Glutamatergic neuron (in vitro differentiated cells): ENCODE data around the gene LEO1. TPM values are rescaled to one million over a fixed set of nuclear protein-coding genes. Genes with fewer than 3 reads are reported as not detected.

Experiments
- DNase-seq: peaks from one replicate; pipeline ENCODE4 v3.0.0; 2022
- H3K27ac Mint-ChIP-seq: one replicate; pipeline ENCODE4 v1.8.0; 2020; ENCODE audit warnings: mild to moderate bottlenecking, mixed read lengths, inconsistent platforms; ENCODE audit not compliant: unreplicated experiment
- H3K27me3 Mint-ChIP-seq: one replicate; pipeline ENCODE4 v1.8.0; 2020; ENCODE audit warnings: mild to moderate bottlenecking, moderate library complexity, mixed read lengths, inconsistent platforms; ENCODE audit not compliant: unreplicated experiment
- H3K36me3 Mint-ChIP-seq: one replicate; pipeline ENCODE4 v1.8.0; 2020; ENCODE audit warnings: mild to moderate bottlenecking, mixed read lengths, inconsistent platforms; ENCODE audit not compliant: unreplicated experiment
- H3K4me1 Mint-ChIP-seq: one replicate; pipeline ENCODE4 v1.8.0; 2020; ENCODE audit warnings: mild to moderate bottlenecking, low read depth, mixed read lengths, inconsistent platforms; ENCODE audit not compliant: unreplicated experiment
- H3K4me3 Mint-ChIP-seq: one replicate; pipeline ENCODE4 v1.8.0; 2020; ENCODE audit warnings: mild to moderate bottlenecking, mixed read lengths, inconsistent platforms; ENCODE audit not compliant: unreplicated experiment
- H3K9me3 Mint-ChIP-seq: one replicate; pipeline ENCODE4 v1.8.0; 2020; ENCODE audit warnings: mild to moderate bottlenecking, moderate library complexity, mixed read lengths, inconsistent platforms; ENCODE audit not compliant: unreplicated experiment
- total RNA-seq: library from RNA; stranded (reverse); fragmentation: NEBNext Ultra II Directional; extraction: Animal tissue kit (Norgen Biotek cat#: 25700); gene quantifications from one replicate; pipeline ENCODE4 v1.2.1, GENCODE V29; 2021; ENCODE audit not compliant: unreplicated experiment
- TF ChIP-seq, protein P1 (sequence below): fragments of 200-600 bp; sonication (generic); IDR thresholded peaks from one replicate; pipeline ENCODE4 v1.5.0; 2021; ENCODE audit not compliant: partially characterized antibody, unreplicated experiment

LEO1 gene
- total RNA-seq, 1 donor from 2014 or later: 22.7 TPM

DNA sequence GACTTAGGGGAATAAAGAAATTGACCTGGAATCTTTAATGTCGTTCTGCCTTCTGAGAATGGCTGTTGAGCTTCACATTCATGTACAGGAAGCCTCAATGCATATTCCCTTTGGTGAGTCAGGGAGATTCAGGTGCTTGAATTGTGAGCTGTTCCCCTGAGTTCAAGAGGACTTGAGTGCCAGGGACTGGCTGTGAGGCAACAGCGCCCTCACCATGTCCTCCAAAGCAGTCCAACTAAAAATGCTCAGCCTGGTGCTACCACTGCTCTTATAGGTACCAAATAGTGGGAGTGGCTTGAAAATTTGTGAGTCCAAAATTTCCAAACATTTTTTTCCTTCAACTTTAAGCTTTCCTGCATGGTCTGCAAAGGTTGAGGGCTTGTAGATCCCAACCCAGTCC lies 54.1 kb downstream of the LEO1 start:
- no peaks in the 10 kb centered on the region for H3K4me1 Mint-ChIP-seq
- peak; percentile 32 for DNase-seq
- H3K27ac Mint-ChIP-seq: no peak overlapping the region
- no peaks in the 10 kb centered on the region for H3K36me3 Mint-ChIP-seq
- TF ChIP-seq, protein P1, sequence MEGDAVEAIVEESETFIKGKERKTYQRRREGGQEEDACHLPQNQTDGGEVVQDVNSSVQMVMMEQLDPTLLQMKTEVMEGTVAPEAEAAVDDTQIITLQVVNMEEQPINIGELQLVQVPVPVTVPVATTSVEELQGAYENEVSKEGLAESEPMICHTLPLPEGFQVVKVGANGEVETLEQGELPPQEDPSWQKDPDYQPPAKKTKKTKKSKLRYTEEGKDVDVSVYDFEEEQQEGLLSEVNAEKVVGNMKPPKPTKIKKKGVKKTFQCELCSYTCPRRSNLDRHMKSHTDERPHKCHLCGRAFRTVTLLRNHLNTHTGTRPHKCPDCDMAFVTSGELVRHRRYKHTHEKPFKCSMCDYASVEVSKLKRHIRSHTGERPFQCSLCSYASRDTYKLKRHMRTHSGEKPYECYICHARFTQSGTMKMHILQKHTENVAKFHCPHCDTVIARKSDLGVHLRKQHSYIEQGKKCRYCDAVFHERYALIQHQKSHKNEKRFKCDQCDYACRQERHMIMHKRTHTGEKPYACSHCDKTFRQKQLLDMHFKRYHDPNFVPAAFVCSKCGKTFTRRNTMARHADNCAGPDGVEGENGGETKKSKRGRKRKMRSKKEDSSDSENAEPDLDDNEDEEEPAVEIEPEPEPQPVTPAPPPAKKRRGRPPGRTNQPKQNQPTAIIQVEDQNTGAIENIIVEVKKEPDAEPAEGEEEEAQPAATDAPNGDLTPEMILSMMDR: no peak
- no peaks in the 10 kb centered on the region for H3K9me3 Mint-ChIP-seq
- H3K27me3 Mint-ChIP-seq: peaks cover 2% of the 10 kb centered on the region
- no peak overlapping the region for H3K4me3 Mint-ChIP-seq

DNA sequence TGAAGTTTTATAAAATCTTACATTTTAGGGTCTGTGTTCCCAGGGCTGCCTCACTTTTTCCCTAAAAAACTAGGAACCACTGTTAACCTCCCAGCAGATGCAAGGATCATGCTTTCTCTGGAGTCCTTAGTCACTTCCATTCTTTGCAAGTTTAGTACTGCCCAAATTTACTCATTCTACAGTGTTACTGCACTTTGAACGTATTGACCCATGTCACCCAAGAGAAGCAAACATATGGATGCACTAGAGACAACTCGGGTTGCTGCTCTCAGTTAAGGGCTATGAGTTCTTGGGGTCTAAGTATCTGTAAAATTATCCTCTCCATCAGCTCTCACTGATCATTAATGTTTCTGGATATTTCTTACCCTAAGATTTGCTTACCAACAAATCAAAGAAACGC lies 59.0 kb downstream of the LEO1 start:
- H3K4me3 Mint-ChIP-seq: no peak overlapping the region
- H3K27ac Mint-ChIP-seq: no peak overlapping the region
- H3K9me3 Mint-ChIP-seq: no peaks in the 10 kb centered on the region
- H3K27me3 Mint-ChIP-seq: peaks cover 2% of the 10 kb centered on the region
- TF ChIP-seq, protein P1: no peak
- no peak for DNase-seq
- H3K36me3 Mint-ChIP-seq: no peaks in the 10 kb centered on the region
- peaks cover 4% of the 10 kb centered on the region for H3K4me1 Mint-ChIP-seq

DNA sequence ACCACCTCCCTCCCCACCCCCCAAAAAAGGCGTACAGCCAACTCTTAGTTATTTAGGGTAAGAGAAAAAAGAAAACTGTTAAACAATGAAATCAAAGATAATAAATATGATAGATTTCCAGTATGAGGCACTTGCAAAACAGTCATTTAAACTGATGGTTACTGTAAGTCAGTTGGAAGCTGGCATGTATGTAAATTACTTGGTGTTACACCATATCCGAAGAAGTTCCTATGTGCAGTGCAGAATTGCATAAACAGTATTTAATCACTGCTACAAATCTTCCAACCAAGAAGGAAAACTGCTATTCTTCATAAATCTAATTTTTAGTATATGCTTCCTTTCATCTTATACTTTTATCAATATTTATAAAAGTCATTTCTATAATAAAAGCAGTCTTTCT lies 62.0 kb downstream of the LEO1 start:
- TF ChIP-seq, protein P1: no peak
- Mint-ChIP-seq H3K27ac (no peak overlapping the region), H3K4me1 (peaks cover 4% of the 10 kb centered on the region), H3K36me3 (no peaks in the 10 kb centered on the region), H3K27me3 (no peaks in the 10 kb centered on the region), H3K9me3 (no peaks in the 10 kb centered on the region), H3K4me3 (no peak overlapping the region)
- DNase-seq: no peak

DNA sequence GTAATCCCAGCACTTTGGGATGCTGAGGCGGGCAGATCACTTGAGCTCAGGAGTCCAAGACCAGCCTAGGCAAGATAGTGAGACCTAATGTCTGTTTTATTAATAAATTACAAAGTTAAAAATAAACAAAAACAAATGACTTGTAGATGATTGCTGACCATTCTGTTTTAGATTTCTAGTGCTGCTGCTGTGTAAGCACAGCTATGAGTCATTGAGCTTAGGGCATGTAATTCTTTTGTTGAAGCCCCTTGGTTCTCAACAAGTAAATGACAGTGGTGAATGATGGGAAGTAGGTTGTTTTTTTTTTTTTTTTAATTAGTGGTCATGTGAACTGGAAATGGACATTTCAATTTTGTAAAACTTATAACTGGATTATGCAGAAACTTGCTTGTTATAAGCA lies 63.3 kb downstream of the LEO1 start:
- Mint-ChIP-seq H3K36me3 (no peaks in the 10 kb centered on the region), H3K4me1 (peaks cover 4% of the 10 kb centered on the region), H3K27ac (no peak overlapping the region), H3K27me3 (no peaks in the 10 kb centered on the region), H3K4me3 (no peak overlapping the region), H3K9me3 (no peaks in the 10 kb centered on the region)
- TF ChIP-seq, protein P1: no peak
- DNase-seq: no peak

DNA sequence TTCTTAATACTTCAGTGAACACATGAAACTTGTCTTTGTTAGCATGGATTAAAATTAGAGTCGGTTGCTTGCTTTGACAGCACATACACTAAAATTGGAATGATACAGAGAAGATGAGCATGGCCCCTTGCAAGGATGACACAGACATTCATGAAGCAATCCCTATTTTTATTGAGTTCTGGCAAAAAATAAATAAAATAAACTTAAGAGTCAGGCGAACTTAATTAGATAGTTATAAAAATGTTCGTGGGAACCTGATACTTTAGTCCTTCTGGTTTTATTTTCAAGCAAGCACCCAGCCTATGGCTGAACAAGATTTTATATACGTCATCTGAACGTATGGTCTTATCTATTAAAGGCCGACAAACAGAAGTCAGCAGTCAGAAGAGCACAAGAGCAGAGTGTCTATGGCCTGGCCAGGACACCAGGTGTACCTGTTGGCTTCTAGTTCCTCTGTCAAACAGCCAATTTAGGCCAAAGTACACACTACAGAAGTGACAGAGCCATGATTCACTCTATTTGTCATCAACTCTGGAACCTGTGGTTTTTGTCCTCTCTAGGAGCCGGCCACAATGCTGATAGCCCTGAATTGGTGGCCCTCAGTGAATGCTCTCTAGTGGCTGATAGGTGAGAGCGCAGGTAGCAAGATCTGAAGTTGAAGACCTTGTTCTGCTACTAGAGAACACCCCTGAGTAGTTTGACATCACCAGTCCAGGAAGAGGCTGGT lies 64.3 kb downstream of the LEO1 start:
- no peaks in the 10 kb centered on the region for H3K27me3 Mint-ChIP-seq
- DNase-seq: no peak
- no peak overlapping the region for H3K4me3 Mint-ChIP-seq
- H3K9me3 Mint-ChIP-seq: no peaks in the 10 kb centered on the region
- H3K27ac Mint-ChIP-seq: no peak overlapping the region
- H3K36me3 Mint-ChIP-seq: no peaks in the 10 kb centered on the region
- TF ChIP-seq, protein P1: no peak
- peaks cover 4% of the 10 kb centered on the region for H3K4me1 Mint-ChIP-seq
